Transverse colon (tissue), 3 donors: ENCODE results near the gene ZDHHC11.
"Not testable (repeated sequence)": the region's sequence is repeated elsewhere in the genome, so short reads cannot be mapped to it uniquely, and the experiment has no call there.

Experiments used
- POLR2A ChIP-seq: fragments of 450-650 bp; IDR thresholded peaks from one replicate; pipeline ENCODE4 v1.6.1; 2016; ENCODE audit warnings: antibody characterized with exemption, mild to moderate bottlenecking, moderate library complexity
- TF ChIP-seq, protein P1 (sequence below), 5 experiments: fragments of 200-600 bp in 3 of 5; fragments of 450-650 bp in 2 of 5; sonication (generic) in 3 of 5; IDR thresholded peaks; 1 replicate in 2 of 5; 2 replicates in 3 of 5; pipeline ENCODE4 v1.5.1; 2016 to 2017; ENCODE audit warnings: antibody characterized with exemption in 5 of 5, inconsistent platforms in 3 of 5, mild to moderate bottlenecking in 2 of 5, moderate library complexity in 1 of 5

DNA sequence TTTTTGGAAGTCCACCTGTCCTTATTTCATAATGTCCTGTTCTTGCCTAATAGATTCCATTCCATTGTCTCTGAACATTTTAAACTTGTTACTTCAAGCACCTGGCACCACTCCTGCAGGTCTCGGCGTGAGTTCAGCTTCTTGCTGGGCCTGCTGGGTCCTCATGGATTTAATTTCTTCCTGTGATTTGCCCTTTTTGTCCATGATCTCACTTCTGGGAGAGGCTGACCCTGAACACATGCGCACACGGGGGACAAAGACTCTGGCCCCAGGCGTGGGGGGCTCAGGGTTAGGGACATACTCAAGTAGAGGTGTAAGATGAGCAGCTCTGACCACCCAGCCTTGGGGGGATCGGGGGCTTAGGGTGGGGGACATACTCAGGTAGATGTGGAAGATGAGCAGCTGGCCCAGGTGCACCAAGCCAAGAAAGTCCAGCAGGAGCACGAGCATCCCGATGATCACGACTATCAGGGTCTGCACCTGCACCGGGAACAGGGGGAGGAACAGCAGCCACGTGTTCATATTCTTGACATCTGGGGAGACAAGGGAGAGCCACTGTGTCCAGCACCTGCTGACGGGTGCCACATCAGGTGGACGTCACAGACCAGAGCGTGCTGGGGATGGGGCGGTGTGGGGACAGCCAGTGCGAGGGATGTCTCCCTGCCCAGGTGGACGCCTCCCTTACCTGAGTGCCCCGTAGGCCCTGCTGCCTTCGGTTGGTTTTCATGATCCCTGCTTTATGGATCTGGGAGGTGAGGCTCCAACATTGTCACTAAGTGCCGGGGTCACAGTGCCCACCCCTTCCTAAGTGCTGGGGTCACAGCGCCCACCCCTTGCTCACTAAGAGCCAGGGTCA lies 10.4 kb downstream of the ZDHHC11 start:
- TF ChIP-seq, protein P1, sequence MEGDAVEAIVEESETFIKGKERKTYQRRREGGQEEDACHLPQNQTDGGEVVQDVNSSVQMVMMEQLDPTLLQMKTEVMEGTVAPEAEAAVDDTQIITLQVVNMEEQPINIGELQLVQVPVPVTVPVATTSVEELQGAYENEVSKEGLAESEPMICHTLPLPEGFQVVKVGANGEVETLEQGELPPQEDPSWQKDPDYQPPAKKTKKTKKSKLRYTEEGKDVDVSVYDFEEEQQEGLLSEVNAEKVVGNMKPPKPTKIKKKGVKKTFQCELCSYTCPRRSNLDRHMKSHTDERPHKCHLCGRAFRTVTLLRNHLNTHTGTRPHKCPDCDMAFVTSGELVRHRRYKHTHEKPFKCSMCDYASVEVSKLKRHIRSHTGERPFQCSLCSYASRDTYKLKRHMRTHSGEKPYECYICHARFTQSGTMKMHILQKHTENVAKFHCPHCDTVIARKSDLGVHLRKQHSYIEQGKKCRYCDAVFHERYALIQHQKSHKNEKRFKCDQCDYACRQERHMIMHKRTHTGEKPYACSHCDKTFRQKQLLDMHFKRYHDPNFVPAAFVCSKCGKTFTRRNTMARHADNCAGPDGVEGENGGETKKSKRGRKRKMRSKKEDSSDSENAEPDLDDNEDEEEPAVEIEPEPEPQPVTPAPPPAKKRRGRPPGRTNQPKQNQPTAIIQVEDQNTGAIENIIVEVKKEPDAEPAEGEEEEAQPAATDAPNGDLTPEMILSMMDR (IDR thresholded peaks at IDR 0.05) = not testable (repeated sequence)
- TF ChIP-seq POLR2A = not testable (repeated sequence)
